CD4-positive, alpha-beta memory T cell (primary cell): ENCODE results near the gene PDIA5. TPM values are rescaled to one million over a fixed set of nuclear protein-coding genes. Genes with fewer than 3 reads are reported as not detected.

ENCODE experiments used
- CTCF ChIA-PET: fragments of 350-600 bp; sonication (Branson Sonifier 250); formaldehyde crosslinking; loops from one replicate; lab custom pipeline; 2021; ENCODE audit warnings: inconsistent platforms; ENCODE audit not compliant: partially characterized antibody; lab: Charles Lee
- POLR2A ChIA-PET: fragments of 350-600 bp; sonication (Branson Sonifier 250); formaldehyde crosslinking; loops from one replicate; lab custom pipeline; 2021; ENCODE audit not compliant: partially characterized antibody; lab: Charles Lee
- DNase-seq, 5 donors: peaks; one replicate each; pipeline versions ENCODE4 v3.0.0 to v3.0.0-alpha.2; 2020 to 2022; ENCODE audit warnings: mixed read lengths in 1 of 5
- H3K27ac ChIP-seq: one replicate; pipeline ENCODE4 v1.7.0; 2013; ENCODE audit warnings: low read depth, low read length
- H3K27me3 ChIP-seq: 2 replicates; pipeline ENCODE4 v1.7.0; 2013; ENCODE audit warnings: mild to moderate bottlenecking, low read length, moderate library complexity; ENCODE audit not compliant: insufficient read depth
- H3K36me3 ChIP-seq: 2 replicates; pipeline ENCODE4 v1.7.0; 2013; ENCODE audit warnings: mild to moderate bottlenecking, low read length, moderate library complexity; ENCODE audit not compliant: insufficient read depth
- H3K4me1 ChIP-seq: 2 replicates; pipeline ENCODE4 v1.7.0; 2013; ENCODE audit warnings: mild to moderate bottlenecking, low read length, moderate library complexity; ENCODE audit not compliant: insufficient read depth
- H3K4me3 ChIP-seq, 2 donors: one replicate each; pipeline ENCODE4 v1.7.0; 2013; ENCODE audit warnings: low read length in 2 of 2, mild to moderate bottlenecking in 1 of 2
- H3K9me3 ChIP-seq, 2 donors: one replicate each; pipeline ENCODE4 v1.7.0; 2013; ENCODE audit warnings: low read length in 2 of 2, control low read depth in 1 of 2; ENCODE audit not compliant: control insufficient read depth in 1 of 2
- H3K27ac Mint-ChIP-seq, 7 donors: one replicate each; pipeline ENCODE4 v1.8.0; 2020 to 2021; ENCODE audit warnings: mixed read lengths in 7 of 7, mild to moderate bottlenecking in 6 of 7, inconsistent platforms in 3 of 7, moderate library complexity in 3 of 7
- H3K27me3 Mint-ChIP-seq, 2 donors: one replicate each; pipeline ENCODE4 v1.8.0; 2020 to 2021; ENCODE audit warnings: mixed read lengths in 2 of 2
- H3K36me3 Mint-ChIP-seq, 2 donors: one replicate each; pipeline ENCODE4 v1.8.0; 2020 to 2021; ENCODE audit warnings: mixed read lengths in 2 of 2, inconsistent platforms in 1 of 2, mild to moderate bottlenecking in 1 of 2
- H3K4me1 Mint-ChIP-seq, 4 donors: one replicate each; pipeline ENCODE4 v1.8.0; 2020 to 2021; ENCODE audit warnings: mixed read lengths in 4 of 4, mild to moderate bottlenecking in 1 of 4
- H3K4me3 Mint-ChIP-seq, 8 donors: one replicate each; pipeline ENCODE4 v1.8.0; 2020 to 2021; ENCODE audit warnings: mixed read lengths in 8 of 8, mild to moderate bottlenecking in 7 of 8, moderate library complexity in 6 of 8, inconsistent platforms in 3 of 8
- H3K9me3 Mint-ChIP-seq, 8 donors: one replicate each; pipeline ENCODE4 v1.8.0; 2020 to 2021; ENCODE audit warnings: mixed read lengths in 8 of 8, mild to moderate bottlenecking in 5 of 8, inconsistent platforms in 3 of 8, moderate library complexity in 1 of 8
- intact Hi-C: fragments of 100-400 bp; cut with micrococcal nuclease; formaldehyde crosslinking; loops from one replicate; pipeline ENCODE4 v1.15.1; 2023
- polyA plus RNA-seq, 2 donors: library from polyadenylated mRNA; unstranded; fragments of 300-500 nt; fragmentation: Illumina TruSeq; gene quantifications; one replicate each; pipeline ENCODE4 v1.2.3, GENCODE V29; 2021
- total RNA-seq, 2 experiments: library from RNA; stranded (reverse); gene quantifications; one replicate each; pipeline ENCODE4 v1.2.3, GENCODE V29; 2021

The PDIA5 gene
- total and polyA plus RNA-seq, 4 experiments from 2014 or later: 3.0 to 7.0 (median 5.6) TPM

- Mint-ChIP-seq H3K36me3 (peaks cover 29 to 30% of the 10 kb centered on the region in 2 donors), H3K9me3 (peaks cover 0 to 2% (median 0%) of the 10 kb centered on the region in 8 donors), H3K27ac (no peak overlapping the region), H3K4me1 (peaks cover 0 to 3% (median 0%) of the 10 kb centered on the region in 4 donors), H3K4me3 (no peak overlapping the region), H3K27me3 (no peaks in the 10 kb centered on the region)
- intact Hi-C loops: no loop called here
- Histone ChIP-seq H3K4me3 (no peak overlapping the region), H3K27me3 (no peaks in the 10 kb centered on the region), H3K36me3 (no peaks in the 10 kb centered on the region), H3K4me1 (no peaks in the 10 kb centered on the region), H3K9me3 (no peaks in the 10 kb centered on the region), H3K27ac (no peak overlapping the region)
- no peak for DNase-seq
- CTCF ChIA-PET: no interaction called here
- POLR2A ChIA-PET: no interaction called here
Observed at GRCh38 chr3:123158330-123158729, 91.5 kb downstream of the PDIA5 start.

DNA sequence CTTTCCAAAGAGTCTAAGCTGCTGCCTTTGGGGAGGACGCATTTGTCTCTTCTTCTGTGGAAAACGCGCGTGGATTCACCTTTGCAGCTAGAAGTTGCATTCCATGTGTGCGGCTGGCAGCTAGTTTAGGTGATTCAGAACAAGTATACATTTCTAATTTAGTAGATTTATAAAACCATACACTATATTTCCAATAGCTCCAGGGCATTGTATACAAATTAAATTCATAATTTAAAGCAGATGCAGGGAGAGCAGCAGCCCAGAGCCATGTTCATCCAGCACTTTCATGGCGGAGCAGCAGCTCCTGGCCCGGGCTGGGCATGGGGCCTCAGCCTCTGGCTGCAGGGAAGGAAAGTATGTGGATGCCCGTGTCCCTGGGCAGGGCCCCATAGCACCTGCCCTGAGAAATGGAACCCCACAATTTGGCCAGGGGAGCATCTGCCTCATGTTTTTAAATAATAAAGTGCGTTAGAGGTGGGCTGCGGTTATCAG is 92.1 kb downstream of the PDIA5 start:
- no peak overlapping the region for H3K4me3 Mint-ChIP-seq
- intact Hi-C loops: no loop called here
- CTCF ChIA-PET: interaction anchor here (1.1 kb wide), 1 partner anchor 15 kb away, joined by 3 read pairs; no protein-coding TSS in a partner anchor

GRCh38 chr3:123159926-123160635 is 93.3 kb downstream of the PDIA5 start:
- DNase-seq: no peak
- Mint-ChIP-seq H3K4me1 (peaks cover 0 to 3% (median 0%) of the 10 kb centered on the region in 4 donors), H3K27me3 (no peaks in the 10 kb centered on the region), H3K27ac (no peak overlapping the region), H3K4me3 (no peak overlapping the region), H3K36me3 (peaks cover 39 to 40% of the 10 kb centered on the region in 2 donors), H3K9me3 (peaks cover 0 to 5% (median 1%) of the 10 kb centered on the region in 8 donors)
- no peaks in the 10 kb centered on the region for H3K36me3 ChIP-seq
- ChIA-PET POLR2A (no interaction called here), CTCF (interaction anchor here (1.1 kb wide), 1 partner anchor 16 kb away, joined by 3 read pairs; no protein-coding TSS in a partner anchor)
- no peaks in the 10 kb centered on the region for H3K27me3 ChIP-seq
- H3K4me3 ChIP-seq: no peak overlapping the region
- no peaks in the 10 kb centered on the region for H3K9me3 ChIP-seq
- H3K4me1 ChIP-seq: no peaks in the 10 kb centered on the region
- intact Hi-C loops: no loop called here
- no peak overlapping the region for H3K27ac ChIP-seq

More for the DNA sequence above, 92.1 kb downstream of the PDIA5 start:
- peaks cover 0 to 2% (median 0%) of the 10 kb centered on the region in 8 donors for H3K9me3 Mint-ChIP-seq
- H3K4me1 ChIP-seq: no peaks in the 10 kb centered on the region
- H3K4me3 ChIP-seq: no peak overlapping the region
- H3K27me3 Mint-ChIP-seq: no peaks in the 10 kb centered on the region
- no peaks in the 10 kb centered on the region for H3K36me3 ChIP-seq
- no peaks in the 10 kb centered on the region for H3K9me3 ChIP-seq
- H3K36me3 Mint-ChIP-seq: peaks cover 31 to 35% of the 10 kb centered on the region in 2 donors
- H3K27me3 ChIP-seq: no peaks in the 10 kb centered on the region
- H3K4me1 Mint-ChIP-seq: peaks cover 0 to 3% (median 0%) of the 10 kb centered on the region in 4 donors
- H3K27ac ChIP-seq: no peak overlapping the region
- DNase-seq: no peak
- H3K27ac Mint-ChIP-seq: no peak overlapping the region
- POLR2A ChIA-PET: no interaction called here

DNA sequence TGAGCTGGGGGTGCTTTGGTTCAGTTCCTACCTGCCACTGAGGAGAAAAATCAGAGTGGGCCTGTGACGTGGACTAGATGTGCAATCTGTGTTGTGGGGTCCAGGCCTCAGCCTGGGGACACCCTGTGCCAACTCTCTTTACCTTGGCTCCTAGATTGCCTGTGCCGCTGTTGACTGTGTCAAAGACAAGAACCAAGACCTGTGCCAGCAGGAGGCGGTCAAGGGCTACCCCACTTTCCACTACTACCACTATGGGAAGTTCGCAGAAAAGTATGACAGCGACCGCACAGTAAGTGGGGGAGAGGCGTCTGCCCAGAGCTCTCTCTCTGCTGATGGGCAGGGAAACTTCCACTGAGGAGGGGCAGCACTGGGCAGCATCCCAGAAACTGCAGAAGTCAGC is 94.3 kb downstream of the PDIA5 start:
- peaks cover 40 to 41% of the 10 kb centered on the region in 2 donors for H3K36me3 Mint-ChIP-seq
- no peaks in the 10 kb centered on the region for H3K27me3 Mint-ChIP-seq
- no peaks in the 10 kb centered on the region for H3K36me3 ChIP-seq

DNA sequence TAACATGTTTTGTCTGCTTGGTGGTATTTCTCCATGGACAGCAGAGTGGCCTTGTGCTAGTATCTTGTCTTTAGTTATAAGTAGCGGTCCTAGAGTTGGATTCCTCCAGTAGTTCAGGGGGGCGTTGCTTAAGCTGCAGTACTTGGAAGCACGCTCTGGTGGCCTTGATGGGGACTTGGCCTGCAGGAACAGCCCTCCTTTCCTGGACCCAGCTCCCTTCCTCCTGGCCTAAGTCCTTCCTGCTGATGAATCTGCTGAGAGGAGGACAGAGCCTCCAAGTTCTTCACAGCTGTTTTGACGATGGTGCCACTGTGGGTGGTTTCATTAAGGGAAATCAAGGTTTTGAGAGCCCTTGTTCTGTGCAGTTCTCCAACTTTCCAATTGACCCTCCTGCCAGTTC is 96.3 kb downstream of the PDIA5 start:
- Mint-ChIP-seq H3K4me3 (no peak overlapping the region), H3K9me3 (peaks cover 0 to 5% (median 2%) of the 10 kb centered on the region in 8 donors), H3K4me1 (peaks cover 0 to 3% (median 0%) of the 10 kb centered on the region in 4 donors), H3K27me3 (no peaks in the 10 kb centered on the region), H3K36me3 (peaks cover 41 to 45% of the 10 kb centered on the region in 2 donors), H3K27ac (peak overlapping the region in 1 of 7 donors; percentile 66)
- no peak for DNase-seq
- no peaks in the 10 kb centered on the region for H3K9me3 ChIP-seq
- H3K27me3 ChIP-seq: no peaks in the 10 kb centered on the region
- ChIA-PET POLR2A (no interaction called here), CTCF (no interaction called here)
- intact Hi-C loops: no loop called here
- no peak overlapping the region for H3K27ac ChIP-seq
- no peak overlapping the region for H3K4me3 ChIP-seq
- H3K4me1 ChIP-seq: no peaks in the 10 kb centered on the region
- no peaks in the 10 kb centered on the region for H3K36me3 ChIP-seq

More for the DNA sequence above, 94.3 kb downstream of the PDIA5 start:
- no peak overlapping the region for H3K4me3 Mint-ChIP-seq
- no peak overlapping the region for H3K27ac ChIP-seq
- ChIA-PET CTCF (no interaction called here), POLR2A (no interaction called here)
- peaks cover 0 to 5% (median 1%) of the 10 kb centered on the region in 8 donors for H3K9me3 Mint-ChIP-seq
- H3K4me1 Mint-ChIP-seq: peaks cover 0 to 3% (median 0%) of the 10 kb centered on the region in 4 donors
- H3K9me3 ChIP-seq: no peaks in the 10 kb centered on the region
- no peak for DNase-seq
- H3K4me3 ChIP-seq: no peak overlapping the region
- intact Hi-C loops: no loop called here
- H3K27me3 ChIP-seq: no peaks in the 10 kb centered on the region
- H3K4me1 ChIP-seq: no peaks in the 10 kb centered on the region
- no peak overlapping the region for H3K27ac Mint-ChIP-seq

- POLR2A ChIA-PET: no interaction called here
- intact Hi-C loops: no loop called here
- Mint-ChIP-seq H3K9me3 (peaks cover 0 to 5% (median 2%) of the 10 kb centered on the region in 8 donors), H3K36me3 (peaks cover 35 to 36% of the 10 kb centered on the region in 2 donors), H3K4me1 (peaks cover 0 to 3% (median 0%) of the 10 kb centered on the region in 4 donors), H3K4me3 (no peak overlapping the region), H3K27ac (no peak overlapping the region), H3K27me3 (no peaks in the 10 kb centered on the region)
- DNase-seq: no peak
- no peaks in the 10 kb centered on the region for H3K4me1 ChIP-seq
- H3K27me3 ChIP-seq: no peaks in the 10 kb centered on the region
- CTCF ChIA-PET: no interaction called here
- H3K36me3 ChIP-seq: no peaks in the 10 kb centered on the region
- H3K27ac ChIP-seq: no peak overlapping the region
- H3K4me3 ChIP-seq: no peak overlapping the region
- no peaks in the 10 kb centered on the region for H3K9me3 ChIP-seq
Observed at GRCh38 chr3:123165163-123165562, 98.3 kb downstream of the PDIA5 start.

- no peak for DNase-seq
- Mint-ChIP-seq H3K36me3 (peaks cover 25 to 30% of the 10 kb centered on the region in 2 donors), H3K4me3 (no peak overlapping the region), H3K27ac (no peak overlapping the region), H3K4me1 (peaks cover 0 to 3% (median 0%) of the 10 kb centered on the region in 4 donors), H3K27me3 (no peaks in the 10 kb centered on the region), H3K9me3 (peaks cover 0 to 5% (median 2%) of the 10 kb centered on the region in 8 donors)
- POLR2A ChIA-PET: no interaction called here
- Histone ChIP-seq H3K27me3 (no peaks in the 10 kb centered on the region), H3K4me1 (no peaks in the 10 kb centered on the region), H3K4me3 (no peak overlapping the region), H3K9me3 (no peaks in the 10 kb centered on the region), H3K27ac (no peak overlapping the region), H3K36me3 (no peaks in the 10 kb centered on the region)
- intact Hi-C loops: no loop called here
- CTCF ChIA-PET: no interaction called here
Observed at GRCh38 chr3:123167686-123168085, 100.9 kb downstream of the PDIA5 start.
